Neural cell (in vitro differentiated cells): Measurements from ENCODE around the gene GALNT1. TPM values are rescaled to one million over a fixed set of nuclear protein-coding genes. Genes with fewer than 3 reads are reported as not detected.

ENCODE experiments used
- H2AFZ ChIP-seq: fragments of 200-600, 300-800 bp; sonication (generic), shearing (Covaris generic); 2 replicates; pipeline ENCODE4 v1.6.0; 2014; ENCODE audit warnings: low read depth, mild to moderate bottlenecking, antibody characterized with exemption, low read length, moderate library complexity
- H3F3A ChIP-seq: fragments of 200-600 bp; shearing (Covaris generic); 2 replicates; pipeline ENCODE4 v1.6.1; 2016; ENCODE audit warnings: mild to moderate bottlenecking, moderate library complexity, mixed read lengths, antibody characterized with exemption, low read length; ENCODE audit not compliant: insufficient read depth, poor library complexity, severe bottlenecking
- H3K27ac ChIP-seq: fragments of 200-600, 300-800 bp; sonication (generic), shearing (Covaris generic); 2 replicates; pipeline ENCODE4 v1.5.1; 2014; ENCODE audit warnings: mild to moderate bottlenecking, low read length, moderate library complexity
- H3K27me3 ChIP-seq: fragments of 300-800, 200-600 bp; sonication (generic), shearing (Covaris generic); 2 replicates; pipeline ENCODE4 v1.6.0; 2014; ENCODE audit warnings: mild to moderate bottlenecking, low read depth, low read length, moderate library complexity; ENCODE audit not compliant: insufficient read depth
- H3K36me3 ChIP-seq: fragments of 300-800, 200-600 bp; sonication (generic), shearing (Covaris generic); 2 replicates; pipeline ENCODE4 v1.5.1; 2014; ENCODE audit warnings: mild to moderate bottlenecking, antibody characterized with exemption, low read length, moderate library complexity; ENCODE audit not compliant: insufficient read depth
- H3K4me2 ChIP-seq: fragments of 300-800, 200-600 bp; sonication (generic), shearing (Covaris generic); 2 replicates; pipeline ENCODE4 v1.6.0; 2014; ENCODE audit warnings: mild to moderate bottlenecking, low read length
- H3K4me3 ChIP-seq: fragments of 300-800, 200-600 bp; sonication (generic), shearing (Covaris generic); 2 replicates; pipeline ENCODE4 v1.5.1; 2014; ENCODE audit warnings: mild to moderate bottlenecking, low read length, moderate library complexity
- H3K79me2 ChIP-seq: fragments of 200-600 bp; shearing (Covaris generic); replicated peaks from 2 replicates; pipeline ENCODE4 v1.6.0; 2014; ENCODE audit warnings: mild to moderate bottlenecking, low read length, moderate library complexity; ENCODE audit not compliant: insufficient read depth
- H3K9ac ChIP-seq: fragments of 300-800, 200-600 bp; sonication (generic), shearing (Covaris generic); 2 replicates; pipeline ENCODE4 v1.6.1; 2016; ENCODE audit warnings: mild to moderate bottlenecking, low read length, mixed read lengths
- H3K9me2 ChIP-seq: fragments of 200-600 bp; shearing (Covaris generic); 2 replicates; pipeline ENCODE4 v1.6.1; 2016; ENCODE audit warnings: mild to moderate bottlenecking, low read length, mixed read lengths; ENCODE audit not compliant: insufficient read depth
- H3K9me3 ChIP-seq: fragments of 200-600, 300-800 bp; sonication (generic), shearing (Covaris generic); 2 replicates; pipeline ENCODE4 v1.6.1; 2016; ENCODE audit warnings: mild to moderate bottlenecking, mixed run types, low read length, moderate library complexity, mixed read lengths
- H4K20me1 ChIP-seq: fragments of 200-600 bp; shearing (Covaris generic); 2 replicates; pipeline ENCODE4 v1.6.1; 2016; ENCODE audit warnings: mild to moderate bottlenecking, mixed run types; ENCODE audit not compliant: insufficient read depth
- CTCF ChIP-seq: fragments of 450-650 bp; IDR thresholded peaks from 2 replicates; pipeline ENCODE4 v1.5.1; 2014; ENCODE audit warnings: antibody characterized with exemption, mild to moderate bottlenecking, moderate library complexity; ENCODE audit not compliant: poor library complexity, severe bottlenecking
- EP300 ChIP-seq: fragments of 450-650 bp; conservative IDR thresholded peaks from 2 replicates; pipeline ENCODE4 v1.6.1; 2014; ENCODE audit warnings: antibody characterized with exemption, mild to moderate bottlenecking, moderate library complexity; ENCODE audit not compliant: poor library complexity, severe bottlenecking
- EZH2 ChIP-seq: fragments of 200-600, 300-800 bp; shearing (Covaris generic), sonication (generic); IDR thresholded peaks from 2 replicates; pipeline ENCODE4 v1.6.1; 2014; ENCODE audit warnings: antibody characterized with exemption, low read length, borderline replicate concordance, mild to moderate bottlenecking; ENCODE audit not compliant: insufficient read depth, poor library complexity, severe bottlenecking
- MXI1 ChIP-seq: fragments of 450-650 bp; conservative IDR thresholded peaks from 2 replicates; pipeline ENCODE4 v1.6.1; 2014; ENCODE audit warnings: antibody characterized with exemption, mild to moderate bottlenecking; ENCODE audit not compliant: poor library complexity, severe bottlenecking
- POLR2AphosphoS5 ChIP-seq: IDR thresholded peaks from 2 replicates; pipeline ENCODE4 v1.6.1; 2012
- RAD21 ChIP-seq: fragments of 450-650 bp; conservative IDR thresholded peaks from 2 replicates; pipeline ENCODE4 v1.6.1; 2014; ENCODE audit warnings: antibody characterized with exemption, mild to moderate bottlenecking, moderate library complexity
- REST ChIP-seq: IDR thresholded peaks from 2 replicates; pipeline ENCODE4 v1.6.1; 2012; ENCODE audit warnings: borderline replicate concordance
- SMC3 ChIP-seq: fragments of 450-650 bp; conservative IDR thresholded peaks from 2 replicates; pipeline ENCODE4 v1.6.1; 2014; ENCODE audit warnings: antibody characterized with exemption, mild to moderate bottlenecking, moderate library complexity; ENCODE audit not compliant: poor library complexity
- TAF1 ChIP-seq: IDR thresholded peaks from 2 replicates; pipeline ENCODE4 v1.6.1; 2012; ENCODE audit warnings: low read depth
- polyA plus RNA-seq: library from polyadenylated mRNA; depleted of rRNA; stranded (reverse); fragments of >200 nt; gene quantifications from 2 replicates; pipeline ENCODE4 v1.2.3, GENCODE V29; 2014

The GALNT1 gene
- polyA plus RNA-seq, 1 donor from 2014 or later = 103 TPM

GRCh38 chr18:35611518-35611917, 30.0 kb downstream of the GALNT1 start:
- Histone ChIP-seq H3K9ac (no peak overlapping the region), H3K27ac (no peak overlapping the region), H3K79me2 (peaks cover 57% of the 10 kb centered on the region), H3K4me2 (no peak overlapping the region), H3K9me2 (no peaks in the 10 kb centered on the region), H4K20me1 (no peaks in the 10 kb centered on the region), H3K9me3 (no peaks in the 10 kb centered on the region), H3K4me3 (no peak overlapping the region), H3K27me3 (no peaks in the 10 kb centered on the region), H3F3A (no peaks in the 10 kb centered on the region), H3K36me3 (no peaks in the 10 kb centered on the region), H2AFZ (no peak overlapping the region)
- TF ChIP-seq EZH2 (no peak), POLR2AphosphoS5 (no peak), CTCF (no peak), EP300 (no peak), TAF1 (no peak), SMC3 (no peak), REST (no peak), MXI1 (no peak), RAD21 (no peak)

- no peaks in the 10 kb centered on the region for H3K36me3 ChIP-seq
- H4K20me1 ChIP-seq = no peaks in the 10 kb centered on the region
- no peak for TF ChIP-seq RAD21
- TF ChIP-seq TAF1 = no peak
- TF ChIP-seq EZH2 = no peak
- no peak for TF ChIP-seq SMC3
- no peak for TF ChIP-seq EP300
- TF ChIP-seq MXI1 = no peak
- no peak for TF ChIP-seq CTCF
- TF ChIP-seq REST = no peak
- TF ChIP-seq POLR2AphosphoS5 = no peak
- no peaks in the 10 kb centered on the region for H3F3A ChIP-seq
- no peak overlapping the region for H3K27ac ChIP-seq
- H3K4me3 ChIP-seq = no peak overlapping the region
- no peak overlapping the region for H3K4me2 ChIP-seq
- H3K9ac ChIP-seq = no peak overlapping the region
- no peaks in the 10 kb centered on the region for H3K9me3 ChIP-seq
- peaks cover 45% of the 10 kb centered on the region for H3K79me2 ChIP-seq
- no peak overlapping the region for H2AFZ ChIP-seq
- H3K9me2 ChIP-seq = no peaks in the 10 kb centered on the region
- H3K27me3 ChIP-seq = no peaks in the 10 kb centered on the region
Observed at GRCh38 chr18:35616074-35616473, 34.5 kb downstream of the GALNT1 start.
